Stimulated activated CD4-positive, alpha-beta T cell treated with anti-CD3 and anti-CD28 coated beads, Interleukin-2, amount 100 ng/mL, for 24 hours (primary cell): ENCODE measurements around the gene ULK3.
A peak's percentile ranks its signal among the peaks of the same experiment; 100 is the strongest.

ENCODE experiments used
- DNase-seq, 2 donors: peaks; one replicate each; pipeline ENCODE4 v3.0.0-alpha.2; 2020

Gene ULK3

DNA sequence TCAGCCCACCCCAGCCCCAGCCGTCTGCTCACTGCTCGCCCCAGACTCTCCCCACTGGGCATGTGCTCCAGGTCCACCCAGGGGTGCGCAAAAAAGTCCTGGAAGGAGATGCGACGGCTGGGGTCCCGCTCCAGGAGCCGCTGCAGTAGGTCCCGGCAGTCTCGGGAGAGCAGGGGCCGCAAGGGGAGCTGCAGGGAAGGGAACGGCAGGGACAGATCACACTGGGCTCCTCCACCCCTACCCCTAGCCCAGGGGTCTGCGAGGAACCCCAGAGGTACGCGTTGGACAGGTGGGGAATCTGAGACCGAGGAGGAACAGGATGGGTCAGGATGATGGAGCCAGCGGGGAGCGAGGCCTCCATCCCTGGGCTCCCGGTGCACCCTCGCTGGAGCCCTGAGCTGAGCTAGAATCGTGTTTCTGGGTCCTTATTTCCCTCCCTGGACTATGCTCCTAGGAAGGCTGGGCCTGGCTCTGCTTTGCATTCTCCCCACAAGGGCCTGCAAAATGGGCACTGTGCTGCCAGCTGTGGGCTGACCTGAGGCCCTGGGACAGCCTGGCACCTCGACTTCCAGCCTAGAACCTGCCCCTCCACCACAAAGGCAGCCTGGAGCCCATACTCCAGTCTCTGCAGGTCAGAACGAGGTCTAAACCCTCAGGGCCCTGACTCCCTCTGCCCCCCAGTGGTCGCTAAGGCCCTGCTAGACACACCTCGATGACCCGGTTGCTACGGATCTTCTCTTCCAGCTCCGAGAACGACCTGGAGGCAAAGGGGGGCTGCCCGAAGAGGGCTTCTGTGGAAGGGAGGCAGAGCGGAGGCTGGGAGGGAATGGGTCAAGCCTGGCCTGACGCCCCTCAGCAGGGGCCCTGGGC, 3.2 kb downstream of the ULK3 start:
- no peak for DNase-seq

DNA sequence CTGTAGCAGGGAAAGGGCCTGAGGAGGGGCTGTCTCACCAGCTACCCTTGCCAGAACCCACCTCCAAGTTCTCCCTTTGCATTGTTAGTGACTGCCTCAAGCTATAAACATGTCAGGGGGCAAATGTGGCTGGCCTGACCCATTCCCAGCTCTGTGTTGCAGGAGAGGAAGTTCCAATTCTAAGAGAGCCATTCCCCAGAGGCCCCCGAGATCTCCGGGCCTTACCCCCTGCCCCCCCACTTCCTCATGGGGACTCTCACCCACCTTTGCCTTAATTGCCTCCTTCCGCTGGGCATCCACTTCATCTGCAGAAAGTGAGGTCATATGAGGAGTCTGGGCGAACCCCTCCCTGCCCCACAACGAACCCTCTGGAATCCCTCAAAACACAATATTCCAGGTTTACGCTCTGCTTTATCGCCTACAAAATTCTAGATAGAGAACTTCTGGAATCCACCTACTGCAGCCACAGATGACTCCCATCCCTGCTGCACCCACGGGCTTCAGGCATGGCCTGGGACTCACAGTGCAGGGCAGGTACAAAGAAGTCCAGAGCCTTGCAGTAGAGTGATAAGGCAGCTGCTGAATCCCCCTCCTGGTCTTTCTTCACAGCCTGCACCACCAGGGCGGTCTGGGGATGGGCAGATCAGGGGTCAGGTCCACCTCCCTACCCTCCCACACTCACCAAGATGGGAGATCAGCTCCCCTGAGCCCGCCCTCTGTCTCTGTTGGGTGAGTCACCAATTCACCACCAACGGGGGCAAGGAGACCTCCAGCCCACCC, 4.0 kb downstream of the ULK3 start:
- DNase-seq = no peak

DNA sequence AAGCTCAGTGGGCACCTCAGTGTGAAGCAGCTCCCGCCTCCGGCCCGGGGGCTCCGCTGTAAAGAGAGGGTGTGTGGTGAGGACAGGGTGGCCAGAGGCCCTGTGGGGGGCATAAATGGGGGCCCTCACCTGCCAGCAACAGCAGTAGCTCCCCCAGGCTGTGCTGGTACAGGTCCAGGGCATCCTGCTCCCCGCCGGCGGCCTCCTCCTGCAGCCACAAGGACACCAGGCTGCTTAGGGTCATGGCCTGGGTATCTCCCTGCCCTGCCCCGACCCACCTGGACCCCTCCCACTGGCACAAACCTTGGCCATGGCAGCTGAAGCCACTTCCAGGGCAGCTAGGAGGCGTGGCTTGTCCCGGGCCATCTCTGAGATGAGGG, 4.8 kb downstream of the ULK3 start:
- DNase-seq = no peak

DNA sequence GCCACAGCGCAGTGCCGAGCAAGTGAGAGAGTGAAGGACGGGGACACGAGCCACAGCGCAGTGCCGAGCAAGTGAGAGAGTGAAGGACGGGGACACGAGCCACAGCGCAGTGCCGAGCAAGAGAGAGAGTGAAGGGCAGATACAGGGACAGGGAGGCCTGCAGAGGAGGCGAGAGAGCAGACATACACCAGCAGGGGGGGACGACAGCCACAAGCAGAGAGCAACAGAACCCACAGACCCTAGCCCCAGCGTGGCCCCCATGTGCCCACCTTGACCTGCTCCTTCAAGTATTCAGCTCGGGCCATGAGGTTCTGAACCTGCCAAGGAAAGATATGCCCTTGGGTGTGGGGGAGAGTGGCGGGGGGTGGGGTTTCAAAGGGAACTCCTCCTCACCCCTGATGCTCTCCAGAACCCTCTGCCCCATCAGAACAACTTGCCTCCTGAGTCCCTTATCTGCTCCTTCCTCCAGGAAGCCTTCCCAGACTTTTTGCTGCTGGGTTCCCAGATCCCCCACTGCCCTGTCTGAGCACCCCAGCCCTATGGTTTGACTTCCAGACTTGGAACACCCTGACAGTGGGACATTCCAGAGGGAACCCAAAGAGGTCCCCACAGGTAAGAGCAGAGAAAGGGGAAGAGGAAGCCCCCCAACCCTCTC, 5.3 kb downstream of the ULK3 start:
- no peak for DNase-seq

DNA sequence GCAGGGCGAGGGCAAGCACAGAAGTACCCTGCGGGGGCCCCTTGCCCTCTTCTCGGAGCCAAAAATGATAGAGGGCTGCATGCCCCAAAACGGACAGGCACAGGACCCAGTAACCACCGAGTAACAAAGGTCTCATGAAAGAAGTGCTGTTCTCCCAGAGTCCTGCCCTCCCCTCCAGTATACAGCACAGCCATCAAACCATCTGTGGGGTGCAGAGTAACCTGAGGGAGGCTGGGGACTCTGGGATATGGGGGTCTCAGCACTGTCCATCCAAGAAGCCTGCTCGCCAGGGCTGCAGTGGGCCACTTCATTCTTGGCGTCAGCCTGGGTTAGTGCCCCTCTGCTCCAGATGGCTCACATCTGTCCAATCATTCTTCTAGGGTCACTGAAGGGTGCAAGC, 6.1 kb downstream of the ULK3 start:
- DNase-seq = no peak

DNA sequence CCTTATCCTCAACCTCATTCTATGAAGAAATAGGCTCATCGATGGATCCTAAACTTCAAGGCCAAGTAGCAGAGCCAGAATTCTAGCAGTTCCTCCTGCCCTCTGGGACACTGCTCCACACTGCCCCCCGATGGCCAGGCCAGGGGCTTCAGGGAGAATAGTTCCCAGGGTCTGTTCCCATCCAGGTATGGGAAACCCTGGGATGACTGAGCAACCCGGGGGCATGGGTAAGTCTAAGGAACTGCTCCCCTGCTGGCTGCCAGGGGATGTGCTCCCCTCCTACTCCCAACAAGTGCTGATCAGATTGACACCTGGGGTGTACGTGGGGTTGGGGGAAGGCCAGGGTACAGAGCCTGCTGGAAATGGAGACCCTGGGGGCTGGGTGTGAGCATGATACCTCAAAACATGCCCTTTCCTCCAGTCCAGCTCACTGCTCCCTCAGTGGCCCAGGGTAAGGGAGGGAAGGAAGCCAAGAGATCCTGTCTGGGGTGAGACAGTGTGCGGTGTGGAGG, 7.6 kb downstream of the ULK3 start:
- peak; percentile 62 to 69 for DNase-seq

DNA sequence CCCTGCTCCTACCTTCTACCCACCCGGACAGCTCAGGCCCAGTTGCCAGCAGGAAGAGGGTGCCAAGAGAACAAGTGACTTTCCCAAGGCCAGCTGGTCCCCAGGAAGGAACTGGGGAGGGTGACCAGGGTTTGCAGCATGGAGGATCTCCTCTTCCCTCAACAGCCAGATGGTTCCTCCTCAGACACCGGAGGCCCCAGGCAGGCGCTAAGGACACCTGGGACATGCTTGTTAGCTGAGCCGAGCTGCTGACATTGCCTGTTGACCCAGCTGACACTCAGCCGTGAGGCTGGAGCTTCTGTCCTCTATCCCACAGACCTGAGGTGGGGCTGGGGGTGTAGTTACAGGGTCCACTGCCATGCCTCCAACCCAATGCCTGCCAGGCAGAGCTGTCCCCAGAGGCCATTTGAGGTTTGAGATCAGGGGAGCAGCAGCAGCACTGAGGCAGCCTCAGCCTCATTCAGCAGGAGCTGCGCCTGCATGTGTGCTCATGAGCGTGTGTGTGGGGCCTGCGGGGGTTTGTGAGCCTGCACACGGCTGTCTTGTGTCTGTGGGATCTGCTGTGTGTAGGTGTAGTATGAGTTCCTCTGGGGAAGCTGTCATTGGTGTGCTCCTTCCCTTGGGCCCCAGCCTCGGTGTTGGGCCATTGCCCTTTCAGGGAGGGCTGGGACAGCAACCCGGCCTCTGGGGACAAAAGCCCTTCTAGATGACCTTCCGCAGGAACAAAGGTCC, 9.4 kb downstream of the ULK3 start:
- DNase-seq = no peak

DNA sequence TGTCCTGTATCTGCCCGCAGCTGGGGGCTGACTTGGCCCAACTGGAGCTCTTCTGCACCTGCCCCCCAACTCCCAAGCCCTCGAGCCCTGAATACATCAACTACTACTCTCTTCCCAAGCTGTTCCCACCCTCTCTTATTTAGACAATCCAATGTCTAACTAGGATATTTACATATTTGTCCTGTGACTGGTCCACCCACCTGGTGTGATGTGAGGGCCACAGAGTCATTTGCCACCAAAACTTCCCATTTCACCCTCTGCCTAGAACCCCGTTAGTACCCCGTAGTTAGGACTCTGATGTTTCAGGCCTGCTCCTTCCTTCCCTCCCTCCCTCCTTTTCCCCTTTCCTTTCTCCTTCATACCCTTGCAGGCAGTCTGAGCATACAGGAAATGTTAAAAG, 10.1 kb downstream of the ULK3 start:
- DNase-seq = no peak

DNA sequence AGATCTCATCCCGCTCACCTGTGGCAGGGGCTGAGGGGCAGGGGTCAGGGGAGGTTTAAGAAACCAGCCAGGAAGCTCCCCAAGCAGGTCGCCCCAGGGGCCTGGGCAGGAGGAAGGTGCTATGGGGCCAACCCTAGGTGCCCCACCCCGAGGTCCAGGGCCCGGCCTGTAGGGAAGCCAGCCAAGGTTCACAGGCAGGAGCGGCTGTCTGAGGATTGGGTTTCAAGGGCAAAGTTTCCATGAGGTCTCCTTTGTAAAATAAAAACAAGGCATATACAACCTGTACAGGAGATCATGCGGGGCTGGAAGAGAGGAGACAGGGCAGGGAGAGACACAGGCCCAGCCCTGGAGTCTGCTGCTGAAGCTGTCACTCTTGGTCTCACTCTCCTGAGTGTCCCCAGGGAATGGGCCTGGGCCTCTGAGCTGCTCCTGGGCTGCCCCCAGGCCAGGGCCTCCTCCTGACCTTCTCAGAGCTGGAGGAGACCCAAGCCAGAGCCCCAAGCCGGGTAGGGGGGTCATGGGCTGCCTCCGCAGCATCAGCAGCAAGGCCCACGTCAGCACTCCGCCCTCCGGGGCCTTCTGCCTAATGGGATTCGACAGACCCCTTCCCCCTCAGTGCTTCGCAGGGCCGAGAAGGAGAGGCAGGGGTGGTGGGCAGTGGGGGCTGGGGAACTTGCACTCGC, 11.0 kb downstream of the ULK3 start:
- no peak for DNase-seq

DNA sequence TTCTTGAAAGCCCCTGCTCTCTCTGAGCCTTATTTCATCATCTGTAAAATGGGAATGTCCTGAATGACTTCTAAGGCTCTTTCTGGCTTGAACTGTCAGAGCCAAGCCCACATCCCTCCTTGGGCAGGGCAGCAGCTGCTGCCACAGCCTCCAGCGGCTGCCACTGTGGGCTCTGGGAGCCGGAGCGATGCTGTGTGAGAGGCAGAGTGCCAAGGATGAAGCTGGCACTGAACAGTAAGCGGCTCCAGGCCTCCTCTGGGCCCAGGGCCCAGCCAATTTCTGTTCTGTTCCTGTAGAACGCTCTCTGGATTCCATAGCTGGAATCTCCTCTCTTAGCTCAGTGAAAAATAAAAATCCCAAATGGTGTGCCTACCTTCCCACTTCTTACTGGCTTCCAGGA, 12.1 kb downstream of the ULK3 start:
- no peak for DNase-seq

DNA sequence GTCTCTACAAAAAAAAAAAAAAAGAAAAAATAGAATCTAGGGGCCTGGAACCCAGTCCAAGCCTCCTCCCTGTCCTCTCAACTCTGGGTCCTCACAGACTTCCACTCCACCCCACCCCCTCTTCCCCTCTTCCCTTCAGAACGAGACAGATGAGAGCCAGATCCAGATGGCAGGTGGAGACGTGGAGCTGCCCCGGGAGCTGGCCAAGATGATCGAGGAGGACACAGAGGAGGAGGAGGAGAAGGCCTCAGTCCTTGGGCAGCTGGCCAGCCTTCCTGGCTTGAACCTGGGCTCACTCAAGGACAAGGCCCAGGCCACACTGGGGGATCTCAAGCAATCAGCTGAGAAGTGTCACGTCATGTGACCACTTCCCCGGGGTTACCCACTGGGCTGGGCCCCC, 13.0 kb downstream of the ULK3 start:
- DNase-seq = no peak

DNA sequence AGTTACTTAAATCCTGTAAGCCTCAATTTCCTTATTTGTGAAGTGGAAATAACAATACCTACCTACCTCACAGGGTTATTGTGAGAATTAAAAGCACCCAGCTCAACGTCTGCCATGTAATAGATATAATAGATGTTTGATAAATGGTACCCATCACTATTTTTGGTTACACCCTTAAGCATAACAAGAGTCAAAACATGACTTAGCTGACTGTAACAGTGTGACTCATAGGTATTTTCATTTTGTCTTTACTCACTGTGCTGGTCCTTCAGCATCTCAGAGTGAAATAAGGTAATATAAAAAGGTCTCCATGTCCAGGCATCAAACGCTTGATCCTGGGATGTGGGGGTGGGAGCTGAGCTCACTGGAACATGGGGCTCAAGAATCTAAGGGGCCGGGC, 13.5 kb downstream of the ULK3 start:
- no peak for DNase-seq

DNA sequence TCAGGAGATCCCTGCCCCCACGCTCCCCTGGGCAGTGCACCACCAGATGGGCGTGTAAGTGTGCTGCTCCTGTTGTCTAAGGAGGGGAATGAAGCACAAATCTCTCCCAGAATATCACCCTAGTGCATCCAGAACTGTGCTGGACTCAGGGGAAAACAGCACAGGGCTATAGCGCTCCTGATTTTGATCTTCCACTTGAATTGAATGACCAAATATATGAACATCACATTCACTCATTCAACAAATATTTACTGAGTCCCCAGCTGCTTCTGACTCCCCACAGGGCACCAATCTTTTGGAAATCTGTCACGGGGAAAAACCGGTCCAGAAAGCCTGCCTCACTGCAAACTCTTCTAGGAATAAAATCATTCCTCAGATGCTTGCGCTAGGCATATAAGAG, 14.1 kb downstream of the ULK3 start:
- DNase-seq = no peak

DNA sequence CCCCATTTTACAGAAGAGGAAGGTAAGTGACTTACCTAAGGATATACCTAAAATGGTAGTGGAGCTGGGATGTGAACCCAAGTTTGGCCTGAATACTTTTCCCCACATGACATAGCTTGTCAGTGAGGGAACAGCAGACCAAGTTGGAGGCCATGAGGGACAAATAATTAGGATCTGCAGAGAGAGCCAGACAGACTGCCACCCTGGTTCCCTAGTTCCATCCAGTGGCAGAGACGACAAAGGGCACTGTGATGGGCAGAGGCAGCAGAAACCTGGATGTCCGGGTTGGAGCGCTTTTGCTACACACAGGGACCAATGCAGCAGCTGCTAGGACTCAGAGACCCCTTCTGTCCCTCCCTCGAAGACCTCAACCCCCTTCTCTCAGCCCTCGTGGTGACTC, 15.3 kb downstream of the ULK3 start:
- no peak for DNase-seq

DNA sequence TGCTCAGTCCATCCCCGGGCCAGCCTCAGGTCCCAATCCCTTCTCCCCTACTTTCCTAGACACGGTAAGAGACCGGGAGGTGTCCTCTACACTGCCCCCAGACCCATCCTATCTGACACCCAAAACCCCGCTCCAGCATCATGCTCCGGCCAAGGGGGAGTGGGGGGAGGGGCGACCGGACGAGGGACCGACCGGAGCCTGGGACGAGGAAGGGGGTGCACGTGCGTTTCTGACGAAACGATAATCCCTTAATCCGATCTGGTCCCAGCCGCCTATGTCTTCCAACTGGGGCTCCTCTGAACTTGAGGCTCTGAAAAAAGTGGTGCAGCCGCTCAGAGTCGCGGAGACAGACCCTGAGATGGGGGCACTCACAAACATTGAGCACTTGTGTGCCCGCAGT, 16.0 kb downstream of the ULK3 start:
- DNase-seq = no peak

DNA sequence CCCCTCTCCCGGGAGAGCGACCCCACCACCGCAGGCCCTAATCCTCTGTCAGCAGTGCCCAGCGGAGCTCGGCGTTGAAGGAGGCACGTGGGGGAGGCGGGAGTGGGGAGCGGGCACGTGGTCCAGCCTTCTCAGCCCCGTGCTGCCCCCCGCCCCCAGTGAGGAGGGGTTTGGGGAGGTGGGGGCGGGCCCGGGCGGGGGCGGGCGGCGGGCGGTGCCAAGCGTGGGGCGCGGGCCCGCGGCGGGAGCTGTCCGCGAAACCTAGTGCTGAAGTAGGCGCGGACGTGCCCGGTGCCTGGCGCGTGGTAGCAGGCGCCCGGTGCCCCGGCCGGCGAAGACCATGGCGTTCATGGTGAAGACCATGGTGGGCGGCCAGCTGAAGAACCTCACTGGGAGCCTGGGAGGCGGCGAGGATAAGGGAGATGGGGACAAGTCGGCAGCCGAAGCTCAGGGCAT, 16.6 kb downstream of the ULK3 start, which contains the start of gene CPLX3:
CPLX3 (plus strand) TSS at position 264 of the 456 bp plus-strand sequence; CDS start at position 341, 77 bp downstream.
- DNase-seq = peak; percentile 51 to 57

DNA sequence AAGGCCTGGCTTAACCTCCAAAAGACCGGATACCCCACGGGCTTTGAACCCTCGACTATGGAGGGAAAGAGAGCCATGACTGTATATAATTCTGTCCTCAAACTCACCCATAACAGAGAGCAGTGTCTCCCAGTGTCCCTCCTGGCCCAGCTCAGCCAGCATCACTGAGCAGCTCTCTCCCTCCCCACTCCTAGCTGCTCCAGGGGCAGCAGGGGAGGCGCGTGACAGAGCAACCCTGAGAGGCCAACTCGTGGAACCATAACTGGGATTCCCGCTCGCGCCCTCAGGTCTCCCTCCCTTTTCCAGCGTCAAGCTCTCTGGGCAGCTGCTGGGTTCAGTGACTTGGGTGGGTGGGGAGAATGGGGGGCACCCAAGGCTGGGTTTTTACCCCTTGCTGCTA, 17.1 kb downstream of the ULK3 start:
- DNase-seq = no peak

DNA sequence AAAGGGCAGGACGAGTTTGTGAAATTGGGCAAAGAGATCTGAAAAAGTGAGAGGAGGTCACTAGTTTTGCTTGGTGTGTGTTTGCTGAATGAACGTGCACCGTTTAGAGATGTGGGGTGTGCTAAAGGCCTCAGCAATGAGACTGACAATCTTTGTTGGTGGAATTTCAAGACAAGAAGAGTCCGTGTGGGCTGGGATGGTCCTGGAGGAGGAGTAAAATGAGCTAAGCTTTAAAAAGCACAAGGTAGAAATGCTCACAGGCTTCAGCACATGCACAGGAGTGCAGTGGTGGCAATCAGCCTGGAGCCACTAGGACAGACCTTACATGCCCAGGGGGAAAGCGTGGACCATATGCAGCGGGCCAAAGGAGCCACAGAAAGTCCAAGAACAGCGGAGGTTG, 18.0 kb downstream of the ULK3 start:
- no peak for DNase-seq

DNA sequence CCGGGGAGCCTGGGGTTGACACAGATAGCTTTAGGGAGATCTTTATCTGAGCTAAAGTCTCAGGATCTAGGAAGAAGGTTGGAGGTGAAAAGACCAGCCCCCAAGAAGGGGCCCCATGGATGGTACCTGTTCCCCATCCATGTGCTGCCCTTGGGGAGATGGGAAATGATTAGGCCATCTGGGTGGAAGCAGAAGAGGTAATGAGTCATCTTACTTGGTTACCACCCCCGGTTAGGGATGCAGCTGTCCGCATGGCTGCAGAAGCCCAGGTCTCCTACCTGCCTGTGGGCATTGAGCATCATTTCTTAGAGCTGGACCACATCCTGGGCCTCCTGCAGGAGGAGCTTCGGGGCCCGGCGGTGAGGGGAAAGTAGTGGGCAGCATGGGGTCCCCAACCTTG, 19.6 kb downstream of the ULK3 start:
- DNase-seq = no peak

DNA sequence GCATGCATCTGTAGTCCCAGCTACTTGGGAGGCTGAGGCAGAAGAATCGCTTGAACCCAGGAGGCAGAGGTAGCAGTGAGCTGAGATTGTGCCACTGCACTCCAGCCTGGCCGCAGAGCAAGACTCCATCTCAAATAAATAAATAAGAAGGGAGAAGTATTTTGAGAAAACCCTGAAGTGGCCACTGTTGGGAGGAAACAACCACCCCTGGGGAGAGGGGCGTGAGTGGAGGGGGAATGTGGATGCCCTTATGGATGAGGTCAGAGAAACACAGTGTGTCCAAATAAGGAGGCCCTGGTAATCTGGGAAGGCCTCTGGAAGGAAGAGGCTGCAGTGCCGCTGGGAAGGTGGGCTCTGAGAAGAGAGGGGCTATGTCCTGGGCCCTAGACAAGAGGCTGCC, 20.7 kb downstream of the ULK3 start:
- no peak for DNase-seq

DNA sequence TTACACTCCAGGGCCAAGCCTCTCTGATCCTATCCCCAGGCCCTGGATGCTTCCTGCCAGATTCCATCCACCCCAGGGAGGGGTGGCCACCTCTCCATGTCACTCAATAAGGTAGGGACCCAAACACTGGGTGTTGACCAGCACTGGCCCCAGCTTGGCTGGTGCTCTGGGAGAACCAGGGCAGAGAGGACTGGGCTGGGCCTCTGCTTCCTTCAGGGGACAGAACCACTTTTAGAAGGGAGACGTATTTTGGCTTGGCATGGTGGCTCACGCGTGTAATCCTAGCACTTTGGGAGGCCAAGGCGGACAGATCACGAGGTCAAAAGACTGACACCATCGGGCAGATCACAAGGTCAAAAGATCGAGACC, 21.2 kb downstream of the ULK3 start:
- no peak for DNase-seq
